Melanocyte of skin (primary cell): ENCODE data around the gene XIRP2. TPM values are rescaled to one million over a fixed set of nuclear protein-coding genes. Genes with fewer than 3 reads are reported as not detected.

Source experiments
- total RNA-seq, 2 donors: library from RNA; depleted of rRNA; stranded (reverse); fragments of >200 nt; gene quantifications; 2 replicates each; pipeline ENCODE4 v1.2.3, GENCODE V29; 2012

Gene XIRP2, protein sequence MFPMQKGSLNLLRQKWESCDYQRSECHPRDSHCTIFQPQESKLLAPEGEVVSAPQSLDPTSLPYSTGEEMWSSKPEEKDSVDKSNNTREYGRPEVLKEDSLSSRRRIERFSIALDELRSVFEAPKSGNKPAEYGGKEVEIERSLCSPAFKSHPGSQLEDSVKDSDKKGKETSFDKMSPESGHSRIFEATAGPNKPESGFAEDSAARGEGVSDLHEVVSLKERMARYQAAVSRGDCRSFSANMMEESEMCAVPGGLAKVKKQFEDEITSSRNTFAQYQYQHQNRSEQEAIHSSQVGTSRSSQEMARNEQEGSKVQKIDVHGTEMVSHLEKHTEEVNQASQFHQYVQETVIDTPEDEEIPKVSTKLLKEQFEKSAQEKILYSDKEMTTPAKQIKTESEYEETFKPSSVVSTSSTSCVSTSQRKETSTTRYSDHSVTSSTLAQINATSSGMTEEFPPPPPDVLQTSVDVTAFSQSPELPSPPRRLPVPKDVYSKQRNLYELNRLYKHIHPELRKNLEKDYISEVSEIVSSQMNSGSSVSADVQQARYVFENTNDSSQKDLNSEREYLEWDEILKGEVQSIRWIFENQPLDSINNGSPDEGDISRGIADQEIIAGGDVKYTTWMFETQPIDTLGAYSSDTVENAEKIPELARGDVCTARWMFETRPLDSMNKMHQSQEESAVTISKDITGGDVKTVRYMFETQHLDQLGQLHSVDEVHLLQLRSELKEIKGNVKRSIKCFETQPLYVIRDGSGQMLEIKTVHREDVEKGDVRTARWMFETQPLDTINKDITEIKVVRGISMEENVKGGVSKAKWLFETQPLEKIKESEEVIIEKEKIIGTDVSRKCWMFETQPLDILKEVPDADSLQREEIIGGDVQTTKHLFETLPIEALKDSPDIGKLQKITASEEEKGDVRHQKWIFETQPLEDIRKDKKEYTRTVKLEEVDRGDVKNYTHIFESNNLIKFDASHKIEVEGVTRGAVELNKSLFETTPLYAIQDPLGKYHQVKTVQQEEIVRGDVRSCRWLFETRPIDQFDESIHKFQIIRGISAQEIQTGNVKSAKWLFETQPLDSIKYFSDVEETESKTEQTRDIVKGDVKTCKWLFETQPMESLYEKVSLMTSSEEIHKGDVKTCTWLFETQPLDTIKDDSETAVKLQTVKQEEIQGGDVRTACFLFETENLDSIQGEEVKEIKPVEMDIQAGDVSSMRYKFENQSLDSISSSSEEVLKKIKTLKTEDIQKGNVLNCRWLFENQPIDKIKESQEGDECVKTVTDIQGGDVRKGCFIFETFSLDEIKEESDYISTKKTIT (N-terminal part only)
- not detected for total RNA-seq

DNA sequence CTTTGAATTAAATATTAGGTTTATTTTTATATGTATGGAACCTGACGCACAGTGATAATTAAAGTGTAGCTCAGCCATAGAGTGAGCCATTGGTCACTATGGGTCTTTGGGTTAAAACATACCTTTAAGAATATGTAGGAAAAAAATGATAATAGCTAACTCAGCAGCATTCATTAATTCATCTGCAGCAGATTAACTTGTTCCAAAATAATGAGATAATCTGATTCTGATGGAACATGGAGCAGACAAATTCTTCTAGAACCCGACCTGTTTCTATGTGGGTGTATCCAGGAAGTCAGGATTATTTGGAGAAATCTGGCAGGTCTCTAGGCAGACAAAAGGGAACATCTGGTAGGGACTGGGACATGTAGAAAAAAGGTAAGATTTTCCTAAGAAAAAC is at the start of gene XIRP2:
Gene XIRP2, plus strand, starts transcription at position 301 of the 400 bp plus-strand sequence. CDS start 15,003 bp downstream, outside the sequence.

DNA sequence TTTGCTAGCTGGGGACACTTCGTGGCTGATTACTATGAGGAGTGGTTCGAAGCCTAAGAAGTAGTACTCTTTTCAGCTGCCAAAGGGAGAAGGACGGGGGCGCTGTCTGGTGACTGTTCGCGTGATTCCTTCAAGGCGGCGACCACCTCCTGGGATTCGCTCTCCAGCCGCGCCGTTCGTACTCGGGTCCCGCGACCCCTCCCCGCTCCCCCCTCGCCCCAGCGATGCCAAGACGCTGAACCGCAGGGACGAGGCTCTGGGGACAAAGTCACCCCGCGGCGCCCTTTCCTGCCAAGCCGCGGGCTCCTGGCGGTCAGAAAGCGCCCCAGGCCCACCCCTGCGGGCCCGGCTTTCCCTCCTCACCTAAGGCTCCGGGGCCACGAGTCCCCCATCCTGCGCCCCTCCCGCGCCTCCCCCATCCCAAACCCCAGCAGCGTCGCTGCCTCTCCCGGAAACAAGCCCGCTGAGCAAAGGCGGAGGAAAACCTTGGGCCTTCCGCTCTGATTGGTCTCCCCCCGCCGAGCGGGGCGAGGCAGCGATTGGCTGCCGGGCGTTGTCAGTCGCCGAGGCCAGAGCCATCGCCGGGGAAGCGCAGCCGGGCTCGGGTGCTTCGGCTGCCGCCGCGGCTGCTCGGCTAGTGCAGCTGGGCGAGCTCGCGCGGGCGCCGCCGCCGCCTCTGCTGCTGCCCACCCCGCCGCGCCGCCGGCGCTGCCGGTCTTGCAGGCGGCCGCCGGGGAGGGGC is 404.3 kb downstream of the XIRP2 start, which contains the start of gene B3GALT1:
Gene B3GALT1, plus strand, starts transcription at position 572 of the 742 bp plus-strand sequence.

